H1 (cell line): ENCODE measurements around the gene LIG3. TPM values are rescaled to one million over a fixed set of nuclear protein-coding genes. Genes with fewer than 3 reads are reported as not detected.

Experiments
- ASH2L ChIP-seq: fragments of 200-600, 300-600 bp; sonication (generic); IDR thresholded peaks from one replicate; pipeline ENCODE4 v1.7.1; 2017; ENCODE audit warnings: low read length
- SP1 ChIP-seq: IDR thresholded peaks from 2 replicates; pipeline ENCODE4 v1.6.1; 2011; ENCODE audit warnings: low read depth, low read length
- YY1 ChIP-seq: IDR thresholded peaks from 2 replicates; pipeline ENCODE4 v1.6.1; 2011; ENCODE audit warnings: low read depth, mild to moderate bottlenecking, low read length
- polyA plus RNA-seq, 7 experiments: library from polyadenylated mRNA; depleted of rRNA in 3 of 7; stranded (reverse) in 5 of 7; unstranded in 2 of 7; fragments of >200 nt in 5 of 7; fragments of 200-250 nt in 2 of 7; gene quantifications; 1 replicate in 5 of 7; 2 replicates in 1 of 7; 4 replicates in 1 of 7; pipeline versions ENCODE4 v1.2.1 to v1.2.3, GENCODE V29; 2011 to 2013; ENCODE audit warnings: missing spikeins in 2 of 7, mixed read lengths in 2 of 7
- total RNA-seq: library from RNA; stranded (reverse); fragmentation: NEBNext Ultra II Directional; extraction: Animal tissue kit (Norgen Biotek cat#: 25700); gene quantifications from 2 replicates; pipeline ENCODE4 v1.2.1, GENCODE V29; 2021
- TF ChIP-seq, protein P1 (sequence below): fragments of 300-600 bp; sonication (generic); IDR thresholded peaks from 2 replicates; pipeline ENCODE4 v1.7.1; 2012; ENCODE audit warnings: low read length, moderate library complexity, mild to moderate bottlenecking, inconsistent platforms; ENCODE audit not compliant: insufficient replicate concordance
- TF ChIP-seq, protein P2 (sequence below): IDR thresholded peaks from 2 replicates; pipeline ENCODE4 v1.6.1; 2011; ENCODE audit warnings: low read depth, mild to moderate bottlenecking, low read length; ENCODE audit not compliant: insufficient read depth

The LIG3 gene
- total and polyA plus RNA-seq, 2 of the 8 experiments (the other 6 are each of a cell fraction or from before 2014, with no cell fraction given), result 63.6 to 89.3 TPM

DNA sequence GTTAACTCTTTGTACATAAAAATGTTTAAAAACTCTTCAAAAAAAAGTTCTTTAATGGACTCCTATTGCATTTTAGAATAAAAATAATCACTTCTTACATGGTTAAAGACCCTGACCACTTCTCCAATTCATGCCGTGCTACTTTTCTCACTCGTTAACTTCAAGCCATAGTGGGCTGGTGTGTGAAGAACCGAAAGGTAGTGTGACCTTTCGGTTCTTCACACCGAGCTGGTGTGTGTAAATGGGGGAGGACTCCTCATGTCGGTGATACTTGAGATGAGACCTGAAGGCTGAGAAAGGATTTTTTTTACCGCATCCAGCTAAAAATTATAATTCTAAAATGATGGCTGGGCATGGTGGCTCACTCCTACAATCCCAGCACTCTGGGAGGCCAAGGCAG, 61.1 kb downstream of the LIG3 start (continued):
- TF ChIP-seq, protein P1, sequence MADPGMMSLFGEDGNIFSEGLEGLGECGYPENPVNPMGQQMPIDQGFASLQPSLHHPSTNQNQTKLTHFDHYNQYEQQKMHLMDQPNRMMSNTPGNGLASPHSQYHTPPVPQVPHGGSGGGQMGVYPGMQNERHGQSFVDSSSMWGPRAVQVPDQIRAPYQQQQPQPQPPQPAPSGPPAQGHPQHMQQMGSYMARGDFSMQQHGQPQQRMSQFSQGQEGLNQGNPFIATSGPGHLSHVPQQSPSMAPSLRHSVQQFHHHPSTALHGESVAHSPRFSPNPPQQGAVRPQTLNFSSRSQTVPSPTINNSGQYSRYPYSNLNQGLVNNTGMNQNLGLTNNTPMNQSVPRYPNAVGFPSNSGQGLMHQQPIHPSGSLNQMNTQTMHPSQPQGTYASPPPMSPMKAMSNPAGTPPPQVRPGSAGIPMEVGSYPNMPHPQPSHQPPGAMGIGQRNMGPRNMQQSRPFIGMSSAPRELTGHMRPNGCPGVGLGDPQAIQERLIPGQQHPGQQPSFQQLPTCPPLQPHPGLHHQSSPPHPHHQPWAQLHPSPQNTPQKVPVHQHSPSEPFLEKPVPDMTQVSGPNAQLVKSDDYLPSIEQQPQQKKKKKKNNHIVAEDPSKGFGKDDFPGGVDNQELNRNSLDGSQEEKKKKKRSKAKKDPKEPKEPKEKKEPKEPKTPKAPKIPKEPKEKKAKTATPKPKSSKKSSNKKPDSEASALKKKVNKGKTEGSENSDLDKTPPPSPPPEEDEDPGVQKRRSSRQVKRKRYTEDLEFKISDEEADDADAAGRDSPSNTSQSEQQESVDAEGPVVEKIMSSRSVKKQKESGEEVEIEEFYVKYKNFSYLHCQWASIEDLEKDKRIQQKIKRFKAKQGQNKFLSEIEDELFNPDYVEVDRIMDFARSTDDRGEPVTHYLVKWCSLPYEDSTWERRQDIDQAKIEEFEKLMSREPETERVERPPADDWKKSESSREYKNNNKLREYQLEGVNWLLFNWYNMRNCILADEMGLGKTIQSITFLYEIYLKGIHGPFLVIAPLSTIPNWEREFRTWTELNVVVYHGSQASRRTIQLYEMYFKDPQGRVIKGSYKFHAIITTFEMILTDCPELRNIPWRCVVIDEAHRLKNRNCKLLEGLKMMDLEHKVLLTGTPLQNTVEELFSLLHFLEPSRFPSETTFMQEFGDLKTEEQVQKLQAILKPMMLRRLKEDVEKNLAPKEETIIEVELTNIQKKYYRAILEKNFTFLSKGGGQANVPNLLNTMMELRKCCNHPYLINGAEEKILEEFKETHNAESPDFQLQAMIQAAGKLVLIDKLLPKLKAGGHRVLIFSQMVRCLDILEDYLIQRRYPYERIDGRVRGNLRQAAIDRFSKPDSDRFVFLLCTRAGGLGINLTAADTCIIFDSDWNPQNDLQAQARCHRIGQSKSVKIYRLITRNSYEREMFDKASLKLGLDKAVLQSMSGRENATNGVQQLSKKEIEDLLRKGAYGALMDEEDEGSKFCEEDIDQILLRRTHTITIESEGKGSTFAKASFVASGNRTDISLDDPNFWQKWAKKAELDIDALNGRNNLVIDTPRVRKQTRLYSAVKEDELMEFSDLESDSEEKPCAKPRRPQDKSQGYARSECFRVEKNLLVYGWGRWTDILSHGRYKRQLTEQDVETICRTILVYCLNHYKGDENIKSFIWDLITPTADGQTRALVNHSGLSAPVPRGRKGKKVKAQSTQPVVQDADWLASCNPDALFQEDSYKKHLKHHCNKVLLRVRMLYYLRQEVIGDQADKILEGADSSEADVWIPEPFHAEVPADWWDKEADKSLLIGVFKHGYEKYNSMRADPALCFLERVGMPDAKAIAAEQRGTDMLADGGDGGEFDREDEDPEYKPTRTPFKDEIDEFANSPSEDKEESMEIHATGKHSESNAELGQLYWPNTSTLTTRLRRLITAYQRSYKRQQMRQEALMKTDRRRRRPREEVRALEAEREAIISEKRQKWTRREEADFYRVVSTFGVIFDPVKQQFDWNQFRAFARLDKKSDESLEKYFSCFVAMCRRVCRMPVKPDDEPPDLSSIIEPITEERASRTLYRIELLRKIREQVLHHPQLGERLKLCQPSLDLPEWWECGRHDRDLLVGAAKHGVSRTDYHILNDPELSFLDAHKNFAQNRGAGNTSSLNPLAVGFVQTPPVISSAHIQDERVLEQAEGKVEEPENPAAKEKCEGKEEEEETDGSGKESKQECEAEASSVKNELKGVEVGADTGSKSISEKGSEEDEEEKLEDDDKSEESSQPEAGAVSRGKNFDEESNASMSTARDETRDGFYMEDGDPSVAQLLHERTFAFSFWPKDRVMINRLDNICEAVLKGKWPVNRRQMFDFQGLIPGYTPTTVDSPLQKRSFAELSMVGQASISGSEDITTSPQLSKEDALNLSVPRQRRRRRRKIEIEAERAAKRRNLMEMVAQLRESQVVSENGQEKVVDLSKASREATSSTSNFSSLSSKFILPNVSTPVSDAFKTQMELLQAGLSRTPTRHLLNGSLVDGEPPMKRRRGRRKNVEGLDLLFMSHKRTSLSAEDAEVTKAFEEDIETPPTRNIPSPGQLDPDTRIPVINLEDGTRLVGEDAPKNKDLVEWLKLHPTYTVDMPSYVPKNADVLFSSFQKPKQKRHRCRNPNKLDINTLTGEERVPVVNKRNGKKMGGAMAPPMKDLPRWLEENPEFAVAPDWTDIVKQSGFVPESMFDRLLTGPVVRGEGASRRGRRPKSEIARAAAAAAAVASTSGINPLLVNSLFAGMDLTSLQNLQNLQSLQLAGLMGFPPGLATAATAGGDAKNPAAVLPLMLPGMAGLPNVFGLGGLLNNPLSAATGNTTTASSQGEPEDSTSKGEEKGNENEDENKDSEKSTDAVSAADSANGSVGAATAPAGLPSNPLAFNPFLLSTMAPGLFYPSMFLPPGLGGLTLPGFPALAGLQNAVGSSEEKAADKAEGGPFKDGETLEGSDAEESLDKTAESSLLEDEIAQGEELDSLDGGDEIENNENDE, result no peak
- TF ChIP-seq, protein P2, sequence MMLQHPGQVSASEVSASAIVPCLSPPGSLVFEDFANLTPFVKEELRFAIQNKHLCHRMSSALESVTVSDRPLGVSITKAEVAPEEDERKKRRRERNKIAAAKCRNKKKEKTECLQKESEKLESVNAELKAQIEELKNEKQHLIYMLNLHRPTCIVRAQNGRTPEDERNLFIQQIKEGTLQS, result no peak
- no peak for TF ChIP-seq SP1
- no peak for TF ChIP-seq YY1
- TF ChIP-seq ASH2L, result no peak
